Stimulated activated CD8-positive, alpha-beta memory T cell treated with anti-CD3 and anti-CD28 coated beads, Interleukin-7, amount 100 ng/mL, for 1 hour (primary cell): Measurements from ENCODE around the gene TMEM121.

Experiments used
- DNase-seq, 2 donors: peaks; one replicate each; pipeline ENCODE4 v3.0.0-alpha.2; 2020; ENCODE audit warnings: low read depth in 2 of 2

TMEM121 gene

GRCh38 chr14:105498430-105499255 is 27.7 kb upstream of the TMEM121 start:
- no peak for DNase-seq

- no peak for DNase-seq
These were observed 26.9 kb upstream of the TMEM121 start for GRCh38 chr14:105499256-105500035.

- no peak for DNase-seq
These were observed 26.2 kb upstream of the TMEM121 start for GRCh38 chr14:105500036-105500725.

- DNase-seq, result no peak
These were observed 25.7 kb upstream of the TMEM121 start for GRCh38 chr14:105500726-105501101.

GRCh38 chr14:105501504-105502291 is 24.7 kb upstream of the TMEM121 start:
- no peak for DNase-seq

GRCh38 chr14:105502446-105503295 is 23.7 kb upstream of the TMEM121 start:
- DNase-seq, result no peak

- no peak for DNase-seq
These were observed 23.1 kb upstream of the TMEM121 start for GRCh38 chr14:105503296-105503640.

- no peak for DNase-seq
These were observed 22.3 kb upstream of the TMEM121 start for GRCh38 chr14:105503935-105504692.

GRCh38 chr14:105505101-105505500 is 21.3 kb upstream of the TMEM121 start:
- DNase-seq, result no peak

- no peak for DNase-seq
These were observed 19.1 kb upstream of the TMEM121 start for GRCh38 chr14:105507247-105507646.

GRCh38 chr14:105508069-105508468 is 18.3 kb upstream of the TMEM121 start:
- DNase-seq, result no peak

GRCh38 chr14:105508601-105509000 is 17.8 kb upstream of the TMEM121 start:
- no peak for DNase-seq

GRCh38 chr14:105517096-105517495 is 9.3 kb upstream of the TMEM121 start:
- DNase-seq, result no peak

- DNase-seq, result no peak
These were observed 6.3 kb upstream of the TMEM121 start for GRCh38 chr14:105519946-105520698.

- no peak for DNase-seq
These were observed 1.1 kb upstream of the TMEM121 start for GRCh38 chr14:105525326-105525725.

- no peak for DNase-seq
These were observed 495 bp downstream of the TMEM121 start for GRCh38 chr14:105526776-105527380.

- DNase-seq, result no peak
These were observed 1.0 kb downstream of the TMEM121 start for GRCh38 chr14:105527381-105527825.

- peak; percentile 50 to 66 for DNase-seq
These were observed 1.6 kb downstream of the TMEM121 start for GRCh38 chr14:105527826-105528585.
